GM23338 (cell line): Measurements from ENCODE around the gene HOXA9. TPM values are rescaled to one million over a fixed set of nuclear protein-coding genes. Genes with fewer than 3 reads are reported as not detected.

ENCODE experiments used
- ATAC-seq: fragments of 200-7000 bp; cut with Tn5 transposase; 3 replicates; pipeline ENCODE4 v1.9.1; 2020
- DNase-seq: peaks from one replicate; pipeline ENCODE4 v3.0.0-alpha.2; 2015; ENCODE audit warnings: low spot score
- H2AFZ ChIP-seq: fragments of 200-600 bp; sonication (generic); 2 replicates; pipeline ENCODE4 v1.8.0; 2016; ENCODE audit warnings: antibody characterized with exemption, mild to moderate bottlenecking, moderate library complexity
- H3F3A ChIP-seq: fragments of 200-600 bp; sonication (generic); replicated peaks from 2 replicates; pipeline ENCODE4 v1.8.0; 2017; ENCODE audit warnings: antibody characterized with exemption, mixed run types, low read depth
- H3K27ac ChIP-seq: fragments of 200-600 bp; sonication (generic); 2 replicates; pipeline ENCODE4 v1.6.1; 2016; ENCODE audit warnings: low read depth
- H3K27me3 ChIP-seq: fragments of 200-600 bp; sonication (generic); 2 replicates; pipeline ENCODE4 v1.8.0; 2016; ENCODE audit warnings: mild to moderate bottlenecking, mixed run types, moderate library complexity; ENCODE audit not compliant: insufficient read depth
- H3K36me3 ChIP-seq: fragments of 200-600 bp; sonication (generic); 2 replicates; pipeline ENCODE4 v1.8.0; 2016; ENCODE audit warnings: mild to moderate bottlenecking; ENCODE audit not compliant: insufficient read depth
- H3K4me1 ChIP-seq: fragments of 200-600 bp; sonication (generic); 2 replicates; pipeline ENCODE4 v1.8.0; 2016; ENCODE audit warnings: mild to moderate bottlenecking, moderate library complexity; ENCODE audit not compliant: insufficient read depth
- H3K4me2 ChIP-seq: fragments of 200-600 bp; sonication (generic); 2 replicates; pipeline ENCODE4 v1.7.1; 2017; ENCODE audit warnings: mixed run types
- H3K4me3 ChIP-seq: fragments of 200-600 bp; sonication (generic); 2 replicates; pipeline ENCODE4 v1.6.1; 2016; ENCODE audit warnings: mixed run types
- H3K79me2 ChIP-seq: fragments of 200-600 bp; sonication (generic); replicated peaks from 2 replicates; pipeline ENCODE4 v1.8.0; 2017; ENCODE audit warnings: mild to moderate bottlenecking; ENCODE audit not compliant: insufficient read depth
- H3K9me2 ChIP-seq: fragments of 200-600 bp; sonication (generic); 2 replicates; pipeline ENCODE4 v1.8.0; 2017; ENCODE audit not compliant: insufficient read depth
- H4K20me1 ChIP-seq: fragments of 200-600 bp; sonication (generic); replicated peaks from 2 replicates; pipeline ENCODE4 v1.8.0; 2017; ENCODE audit warnings: mild to moderate bottlenecking; ENCODE audit not compliant: insufficient read depth
- H3K27ac Mint-ChIP-seq: 2 replicates; pipeline ENCODE4 v1.8.0; 2020; ENCODE audit warnings: inconsistent platforms, mild to moderate bottlenecking, moderate library complexity, mixed read lengths
- H3K27me3 Mint-ChIP-seq: 3 replicates; pipeline ENCODE4 v1.8.0; 2022; ENCODE audit warnings: low read depth, mild to moderate bottlenecking, moderate library complexity, mixed read lengths, inconsistent platforms; ENCODE audit not compliant: insufficient read depth, poor library complexity
- H3K36me3 Mint-ChIP-seq: 3 replicates; pipeline ENCODE4 v1.8.0; 2021; ENCODE audit warnings: low read depth, mild to moderate bottlenecking, inconsistent platforms, moderate library complexity, mixed read lengths
- H3K4me1 Mint-ChIP-seq: 3 replicates; pipeline ENCODE4 v1.8.0; 2020; ENCODE audit warnings: mild to moderate bottlenecking, inconsistent platforms, mixed read lengths
- H3K4me3 Mint-ChIP-seq: 3 replicates; pipeline ENCODE4 v1.8.0; 2021; ENCODE audit warnings: moderate library complexity, mild to moderate bottlenecking, inconsistent platforms, mixed read lengths
- H3K9me3 Mint-ChIP-seq: 3 replicates; pipeline ENCODE4 v1.8.0; 2020; ENCODE audit warnings: moderate library complexity, mild to moderate bottlenecking, inconsistent platforms, mixed read lengths
- ETS1 ChIP-seq: IDR thresholded peaks from 2 replicates; pipeline ENCODE4 v1.6.1; 2016; ENCODE audit warnings: antibody characterized with exemption
- EZH2 ChIP-seq: fragments of 200-600 bp; sonication (generic); IDR thresholded peaks from one replicate; pipeline ENCODE4 v1.8.0; 2017; ENCODE audit warnings: antibody characterized with exemption, mild to moderate bottlenecking, low read depth; ENCODE audit not compliant: unreplicated experiment
- EZH2phosphoT487 ChIP-seq: fragments of 200-600 bp; sonication (generic); IDR thresholded peaks from one replicate; pipeline ENCODE4 v1.8.1; 2018; ENCODE audit warnings: antibody characterized with exemption; ENCODE audit not compliant: unreplicated experiment
- ZNF114 ChIP-seq: fragments of 250-450 bp; sonication (Bioruptor Pico); IDR thresholded peaks from 2 replicates; pipeline ENCODE4 v1.5.0; 2020; ENCODE audit warnings: mild to moderate bottlenecking, moderate library complexity
- polyA plus RNA-seq: library from polyadenylated mRNA; unstranded; fragments of >200 nt; fragmentation: Nextera tagmentation; extraction: Ambion mirVana; gene quantifications from 2 replicates; pipeline ENCODE4 v1.2.1, GENCODE V29; 2016
- total RNA-seq: library from RNA; depleted of rRNA; stranded (reverse); fragments of >200 nt; shearing (Covaris generic); gene quantifications from 2 replicates; pipeline ENCODE4 v1.2.3, GENCODE V29; 2014
- TF ChIP-seq, protein P1 (sequence below): IDR thresholded peaks from one replicate; pipeline ENCODE4 v1.6.1; 2018; ENCODE audit warnings: antibody characterized with exemption; ENCODE audit not compliant: unreplicated experiment

HOXA9 gene
- total and polyA plus RNA-seq, 2 experiments from 2014 or later, result not detected

DNA sequence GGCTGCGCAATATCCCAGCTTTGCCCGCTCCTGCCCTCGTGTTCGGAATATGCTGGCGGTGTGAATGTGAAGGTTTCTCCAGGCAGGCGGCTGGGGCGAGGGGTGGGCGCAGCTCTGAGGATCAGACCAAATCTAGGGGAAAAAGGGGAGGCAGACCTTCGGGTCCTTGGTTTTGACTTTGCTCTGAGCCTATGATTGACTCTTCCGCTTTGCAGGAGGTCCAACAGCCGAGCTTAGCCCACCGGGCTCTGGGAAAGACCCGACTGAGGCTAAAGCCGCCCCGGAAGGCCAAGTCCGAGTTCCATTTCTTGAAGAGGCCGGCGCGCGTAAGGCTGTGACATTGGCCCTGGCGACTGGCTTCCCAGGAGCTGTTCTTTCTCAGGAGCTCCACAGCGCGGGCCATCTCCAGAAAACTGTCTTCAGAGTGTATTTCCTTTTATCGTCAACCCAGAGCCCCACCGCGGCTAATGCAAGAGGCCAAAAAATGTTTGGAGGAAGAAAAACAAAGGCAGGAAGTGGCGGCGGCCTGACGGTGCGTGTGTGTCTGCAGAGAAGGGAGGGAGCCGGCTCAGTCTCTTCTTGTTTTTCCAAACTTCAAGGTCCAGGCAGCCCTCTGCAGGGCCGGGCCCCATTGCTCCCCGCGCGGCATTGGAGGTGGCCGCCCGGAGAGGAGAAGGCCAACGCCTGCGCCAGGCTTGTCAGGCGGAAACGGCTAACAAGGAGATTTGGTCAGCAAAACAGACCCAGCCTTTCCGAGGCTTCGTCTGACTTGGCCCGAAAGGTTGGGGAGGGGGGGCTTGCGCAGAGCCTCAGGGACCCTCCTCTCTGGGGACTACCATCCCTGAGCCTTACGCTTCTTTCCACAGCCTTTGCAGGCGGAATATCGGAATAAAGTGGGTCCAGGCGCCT is 23.3 kb upstream of the HOXA9 start:
- H3K4me1 Mint-ChIP-seq, result peaks cover 40% of the 10 kb centered on the region
- H3K27ac ChIP-seq, result no peak overlapping the region

More for the DNA sequence above, 23.3 kb upstream of the HOXA9 start:
- Histone ChIP-seq H3K4me2 (peak overlapping the region; percentile 77), H3K4me1 (peaks cover 71% of the 10 kb centered on the region), H3F3A (peaks cover 61% of the 10 kb centered on the region), H3K9me2 (no peaks in the 10 kb centered on the region), H3K36me3 (no peaks in the 10 kb centered on the region), H3K79me2 (no peaks in the 10 kb centered on the region), H4K20me1 (peaks cover 41% of the 10 kb centered on the region), H3K4me3 (peak overlapping the region; percentile 48), H3K27me3 (peaks cover 100% of the 10 kb centered on the region), H2AFZ (peak overlapping the region; percentile 38; the same call in 1 of the 2 replicates)
- H3K4me3 Mint-ChIP-seq, result peak overlapping the region; percentile 58
- DNase-seq, result peak; percentile 72
- H3K27ac Mint-ChIP-seq, result no peak overlapping the region
- peak; percentile 8 for ATAC-seq
- TF ChIP-seq ETS1, result 0 out of 2 replicates have a peak, but pooled peaks have one; percentile 8
- TF ChIP-seq, protein P1, sequence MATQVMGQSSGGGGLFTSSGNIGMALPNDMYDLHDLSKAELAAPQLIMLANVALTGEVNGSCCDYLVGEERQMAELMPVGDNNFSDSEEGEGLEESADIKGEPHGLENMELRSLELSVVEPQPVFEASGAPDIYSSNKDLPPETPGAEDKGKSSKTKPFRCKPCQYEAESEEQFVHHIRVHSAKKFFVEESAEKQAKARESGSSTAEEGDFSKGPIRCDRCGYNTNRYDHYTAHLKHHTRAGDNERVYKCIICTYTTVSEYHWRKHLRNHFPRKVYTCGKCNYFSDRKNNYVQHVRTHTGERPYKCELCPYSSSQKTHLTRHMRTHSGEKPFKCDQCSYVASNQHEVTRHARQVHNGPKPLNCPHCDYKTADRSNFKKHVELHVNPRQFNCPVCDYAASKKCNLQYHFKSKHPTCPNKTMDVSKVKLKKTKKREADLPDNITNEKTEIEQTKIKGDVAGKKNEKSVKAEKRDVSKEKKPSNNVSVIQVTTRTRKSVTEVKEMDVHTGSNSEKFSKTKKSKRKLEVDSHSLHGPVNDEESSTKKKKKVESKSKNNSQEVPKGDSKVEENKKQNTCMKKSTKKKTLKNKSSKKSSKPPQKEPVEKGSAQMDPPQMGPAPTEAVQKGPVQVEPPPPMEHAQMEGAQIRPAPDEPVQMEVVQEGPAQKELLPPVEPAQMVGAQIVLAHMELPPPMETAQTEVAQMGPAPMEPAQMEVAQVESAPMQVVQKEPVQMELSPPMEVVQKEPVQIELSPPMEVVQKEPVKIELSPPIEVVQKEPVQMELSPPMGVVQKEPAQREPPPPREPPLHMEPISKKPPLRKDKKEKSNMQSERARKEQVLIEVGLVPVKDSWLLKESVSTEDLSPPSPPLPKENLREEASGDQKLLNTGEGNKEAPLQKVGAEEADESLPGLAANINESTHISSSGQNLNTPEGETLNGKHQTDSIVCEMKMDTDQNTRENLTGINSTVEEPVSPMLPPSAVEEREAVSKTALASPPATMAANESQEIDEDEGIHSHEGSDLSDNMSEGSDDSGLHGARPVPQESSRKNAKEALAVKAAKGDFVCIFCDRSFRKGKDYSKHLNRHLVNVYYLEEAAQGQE, result no peak
- peak; percentile 85 for TF ChIP-seq EZH2phosphoT487
- TF ChIP-seq ZNF114 (CRISPR knock-in tag), result no peak
- peak; percentile 95 for TF ChIP-seq EZH2
- H3K27me3 Mint-ChIP-seq, result peaks cover 99% of the 10 kb centered on the region
- H3K9me3 Mint-ChIP-seq, result no peaks in the 10 kb centered on the region; the same call in 1 of the 3 replicates
- H3K36me3 Mint-ChIP-seq, result no peaks in the 10 kb centered on the region
